ENCODE data around the gene CALM1.

The CALM1 gene

GRCh38 chr14:90412058-90412457, 15.2 kb downstream of the CALM1 start:
- no peak for DNase-seq

- no peak for DNase-seq
These were observed 19.9 kb downstream of the CALM1 start for GRCh38 chr14:90416720-90417119.

GRCh38 chr14:90418053-90418452, 21.2 kb downstream of the CALM1 start:
- no peak for DNase-seq

- DNase-seq, result no peak
These were observed 22.4 kb downstream of the CALM1 start for GRCh38 chr14:90419200-90419599.

GRCh38 chr14:90421001-90421631, 24.3 kb downstream of the CALM1 start:
- no peak for DNase-seq

GRCh38 chr14:90421632-90422020, 24.8 kb downstream of the CALM1 start:
- no peak for DNase-seq

GRCh38 chr14:90423166-90423565, 26.3 kb downstream of the CALM1 start:
- no peak for DNase-seq

- no peak for DNase-seq
These were observed 27.2 kb downstream of the CALM1 start for GRCh38 chr14:90424075-90424474.

GRCh38 chr14:90424686-90425372, 28.0 kb downstream of the CALM1 start:
- DNase-seq, result no peak

- no peak for DNase-seq
These were observed 28.6 kb downstream of the CALM1 start for GRCh38 chr14:90425373-90425879.

GRCh38 chr14:90426031-90426540, 29.3 kb downstream of the CALM1 start:
- no peak for DNase-seq

- no peak for DNase-seq
These were observed 29.8 kb downstream of the CALM1 start for GRCh38 chr14:90426663-90427062.

- DNase-seq, result no peak
These were observed 31.1 kb downstream of the CALM1 start for GRCh38 chr14:90427848-90428426.

GRCh38 chr14:90428676-90429075, 31.8 kb downstream of the CALM1 start:
- DNase-seq, result no peak

- DNase-seq, result no peak
These were observed 32.4 kb downstream of the CALM1 start for GRCh38 chr14:90429236-90429635.

GRCh38 chr14:90429754-90430153, 32.9 kb downstream of the CALM1 start:
- DNase-seq, result no peak

- DNase-seq, result no peak
These were observed 37.7 kb downstream of the CALM1 start for GRCh38 chr14:90434370-90435020.

GRCh38 chr14:90438841-90439240, 42.0 kb downstream of the CALM1 start:
- no peak for DNase-seq

- no peak for DNase-seq
These were observed 43.2 kb downstream of the CALM1 start for GRCh38 chr14:90440021-90440451.

- DNase-seq, result no peak
These were observed 43.8 kb downstream of the CALM1 start for GRCh38 chr14:90440592-90440991.

GRCh38 chr14:90442388-90442787, 45.6 kb downstream of the CALM1 start:
- DNase-seq, result no peak

- DNase-seq, result no peak
These were observed 46.6 kb downstream of the CALM1 start for GRCh38 chr14:90443161-90444076.

All from stimulated activated naive CD4-positive, alpha-beta T cell treated with Interleukin-2 at 50 U/mL for 16 hours (primary cell).